Hepatocyte (in vitro differentiated cells): Measurements from ENCODE around the gene NSMF. TPM values are rescaled to one million over a fixed set of nuclear protein-coding genes. Genes with fewer than 3 reads are reported as not detected.

ENCODE experiments used
- DNase-seq: peaks from one replicate; pipeline ENCODE4 v3.0.0-alpha.2; 2016; ENCODE audit warnings: low spot score
- H2AFZ ChIP-seq: fragments of 200-600 bp; sonication (generic); 2 replicates; pipeline ENCODE4 v1.6.0; 2016; ENCODE audit warnings: antibody characterized with exemption, mild to moderate bottlenecking
- H3K27ac ChIP-seq: fragments of 200-600 bp; sonication (generic); 2 replicates; pipeline ENCODE4 v1.5.1; 2016; ENCODE audit warnings: mild to moderate bottlenecking
- H3K27me3 ChIP-seq: fragments of 200-600 bp; sonication (generic); 2 replicates; pipeline ENCODE4 v1.6.1; 2016
- H3K36me3 ChIP-seq: fragments of 200-600 bp; sonication (generic); replicated peaks from 2 replicates; pipeline ENCODE4 v1.5.1; 2016; ENCODE audit warnings: low read depth; ENCODE audit not compliant: insufficient read depth
- H3K4me1 ChIP-seq: fragments of 200-600 bp; sonication (generic); 2 replicates; pipeline ENCODE4 v1.5.1; 2016; ENCODE audit warnings: mild to moderate bottlenecking, moderate library complexity; ENCODE audit not compliant: insufficient read depth
- H3K4me2 ChIP-seq: fragments of 200-600 bp; sonication (generic); 2 replicates; pipeline ENCODE4 v1.6.0; 2016
- H3K4me3 ChIP-seq: fragments of 200-600 bp; sonication (generic); 2 replicates; pipeline ENCODE4 v1.5.1; 2016; ENCODE audit warnings: mild to moderate bottlenecking
- H3K79me2 ChIP-seq: fragments of 200-600 bp; sonication (generic); 2 replicates; pipeline ENCODE4 v1.6.0; 2017; ENCODE audit warnings: mild to moderate bottlenecking
- H3K9me2 ChIP-seq: fragments of 200-600 bp; sonication (generic); replicated peaks from 2 replicates; pipeline ENCODE4 v1.6.0; 2017; ENCODE audit warnings: mild to moderate bottlenecking; ENCODE audit not compliant: insufficient read depth
- H3K9me3 ChIP-seq: fragments of 200-600 bp; sonication (generic); 2 replicates; pipeline ENCODE4 v1.5.1; 2016; ENCODE audit warnings: low read depth, mild to moderate bottlenecking
- H4K20me1 ChIP-seq: fragments of 200-600 bp; sonication (generic); 2 replicates; pipeline ENCODE4 v1.6.0; 2016; ENCODE audit warnings: mild to moderate bottlenecking; ENCODE audit not compliant: insufficient read depth, poor library complexity, severe bottlenecking
- EZH2 ChIP-seq: fragments of 200-600 bp; sonication (generic); IDR thresholded peaks from 2 replicates; pipeline ENCODE4 v1.6.1; 2016; ENCODE audit warnings: antibody characterized with exemption, mild to moderate bottlenecking, borderline replicate concordance
- EZH2phosphoT487 ChIP-seq: fragments of 200-600 bp; sonication (generic); IDR thresholded peaks from one replicate; pipeline ENCODE4 v1.6.1; 2018; ENCODE audit warnings: antibody characterized with exemption, mild to moderate bottlenecking, low read depth, moderate library complexity; ENCODE audit not compliant: unreplicated experiment, severe bottlenecking
- WGBS: methylation state at CpG from one replicate; pipeline ENCODE4 v1.1.6; 2016; ENCODE audit warnings: low lambda C conversion rate; ENCODE audit errors: missing lambda C conversion rate; 5-methylcytosine and 5-hydroxymethylcytosine counted together
- polyA plus RNA-seq: library from polyadenylated mRNA; unstranded; fragments of >200 nt; fragmentation: Nextera tagmentation; extraction: Ambion mirVana; gene quantifications from 2 replicates; pipeline ENCODE4 v1.2.1, GENCODE V29; 2016
- total RNA-seq: library from RNA; depleted of rRNA; stranded (reverse); fragments of >200 nt; gene quantifications from 2 replicates; pipeline ENCODE4 v1.2.3, GENCODE V29; 2014
- TF ChIP-seq, protein P1 (sequence below): fragments of 200-600 bp; sonication (generic); IDR thresholded peaks from 2 replicates; pipeline ENCODE4 v1.5.1; 2016; ENCODE audit warnings: antibody characterized with exemption, mild to moderate bottlenecking; ENCODE audit not compliant: poor library complexity

NSMF gene
- total and polyA plus RNA-seq, 2 experiments from 2014 or later, result 39.5 to 51.6 TPM

DNA sequence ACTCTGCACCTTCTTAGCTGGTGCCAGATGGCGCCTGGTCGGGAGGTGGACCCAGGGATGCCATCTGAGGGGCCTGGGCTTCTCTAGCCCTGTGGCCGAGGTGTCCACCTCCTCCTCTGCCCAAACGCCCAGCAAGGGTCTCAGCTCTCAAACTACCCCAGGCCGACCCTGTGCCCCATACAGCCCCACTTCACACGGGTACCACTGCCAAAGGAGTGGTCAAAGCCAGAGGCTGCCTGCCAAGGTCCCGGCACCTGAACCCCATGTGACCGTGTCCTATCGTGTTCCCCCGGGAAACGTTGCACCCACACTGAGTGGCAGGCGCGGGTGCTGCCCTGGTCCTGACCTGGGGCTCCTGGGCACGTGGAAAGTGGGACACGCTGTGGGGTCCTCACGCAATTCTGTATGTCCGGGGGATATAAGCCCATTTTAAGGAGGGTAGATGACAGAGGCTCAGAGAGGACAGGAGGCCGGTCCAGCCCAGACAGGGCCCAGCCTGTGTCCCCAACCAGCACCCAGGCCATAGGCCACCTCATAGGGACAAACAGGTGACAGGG lies 19.9 kb downstream of the NSMF start:
- no peak overlapping the region for H3K4me3 ChIP-seq
- no peaks in the 10 kb centered on the region for H4K20me1 ChIP-seq
- H3K79me2 ChIP-seq, result no peaks in the 10 kb centered on the region
- H3K4me2 ChIP-seq, result no peak overlapping the region
- peaks cover 5% of the 10 kb centered on the region for H3K4me1 ChIP-seq
- no peaks in the 10 kb centered on the region for H3K9me3 ChIP-seq
- TF ChIP-seq, protein P1, sequence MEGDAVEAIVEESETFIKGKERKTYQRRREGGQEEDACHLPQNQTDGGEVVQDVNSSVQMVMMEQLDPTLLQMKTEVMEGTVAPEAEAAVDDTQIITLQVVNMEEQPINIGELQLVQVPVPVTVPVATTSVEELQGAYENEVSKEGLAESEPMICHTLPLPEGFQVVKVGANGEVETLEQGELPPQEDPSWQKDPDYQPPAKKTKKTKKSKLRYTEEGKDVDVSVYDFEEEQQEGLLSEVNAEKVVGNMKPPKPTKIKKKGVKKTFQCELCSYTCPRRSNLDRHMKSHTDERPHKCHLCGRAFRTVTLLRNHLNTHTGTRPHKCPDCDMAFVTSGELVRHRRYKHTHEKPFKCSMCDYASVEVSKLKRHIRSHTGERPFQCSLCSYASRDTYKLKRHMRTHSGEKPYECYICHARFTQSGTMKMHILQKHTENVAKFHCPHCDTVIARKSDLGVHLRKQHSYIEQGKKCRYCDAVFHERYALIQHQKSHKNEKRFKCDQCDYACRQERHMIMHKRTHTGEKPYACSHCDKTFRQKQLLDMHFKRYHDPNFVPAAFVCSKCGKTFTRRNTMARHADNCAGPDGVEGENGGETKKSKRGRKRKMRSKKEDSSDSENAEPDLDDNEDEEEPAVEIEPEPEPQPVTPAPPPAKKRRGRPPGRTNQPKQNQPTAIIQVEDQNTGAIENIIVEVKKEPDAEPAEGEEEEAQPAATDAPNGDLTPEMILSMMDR, result no peak
- TF ChIP-seq EZH2 (no peak), EZH2phosphoT487 (no peak)
- H3K36me3 ChIP-seq, result no peaks in the 10 kb centered on the region
- H3K27me3 ChIP-seq, result no peaks in the 10 kb centered on the region
- no peak for DNase-seq
- H3K27ac ChIP-seq, result no peak overlapping the region
- no peaks in the 10 kb centered on the region for H3K9me2 ChIP-seq
- no peak overlapping the region for H2AFZ ChIP-seq
- 89% methylated on average over 18 of the region's 18 CpGs for WGBS

DNA sequence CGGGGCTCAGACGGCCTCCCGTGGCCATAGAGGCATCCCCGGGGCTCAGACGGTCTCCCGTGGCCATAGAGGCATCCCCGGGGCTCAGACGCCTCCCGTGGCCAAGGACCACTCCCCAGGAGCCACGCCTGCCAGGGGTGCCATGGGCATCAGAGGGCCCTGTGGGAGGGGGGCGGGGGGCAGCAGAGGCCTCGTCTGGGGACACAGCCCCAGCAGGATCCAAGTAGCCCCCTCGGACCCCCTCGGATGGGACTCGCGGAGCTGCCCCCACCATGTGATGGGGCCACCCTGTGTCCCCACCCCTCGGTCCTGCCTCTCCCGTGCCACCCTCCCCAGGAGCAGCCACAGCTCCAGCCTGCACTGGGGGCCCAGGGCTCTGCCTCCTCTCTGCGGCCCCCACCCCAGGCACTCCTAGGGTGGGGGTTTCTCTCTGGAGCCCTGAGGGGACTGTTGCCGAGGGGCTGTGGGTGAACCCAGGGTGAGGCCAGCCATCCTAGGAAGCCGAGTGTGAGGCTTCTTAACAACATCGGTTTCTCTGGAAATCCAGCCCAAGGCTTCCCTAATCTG lies 20.5 kb downstream of the NSMF start:
- Histone ChIP-seq H3K36me3 (no peaks in the 10 kb centered on the region), H4K20me1 (no peaks in the 10 kb centered on the region), H3K4me1 (peaks cover 5% of the 10 kb centered on the region), H3K27ac (no peak overlapping the region), H3K9me3 (no peaks in the 10 kb centered on the region), H3K79me2 (no peaks in the 10 kb centered on the region), H2AFZ (no peak overlapping the region), H3K4me3 (no peak overlapping the region), H3K9me2 (no peaks in the 10 kb centered on the region), H3K4me2 (no peak overlapping the region), H3K27me3 (no peaks in the 10 kb centered on the region)
- WGBS, result 96% methylated on average over 14 of the region's 22 CpGs
- TF ChIP-seq, protein P1, result no peak
- TF ChIP-seq EZH2phosphoT487 (no peak), EZH2 (no peak)
- DNase-seq, result no peak

DNA sequence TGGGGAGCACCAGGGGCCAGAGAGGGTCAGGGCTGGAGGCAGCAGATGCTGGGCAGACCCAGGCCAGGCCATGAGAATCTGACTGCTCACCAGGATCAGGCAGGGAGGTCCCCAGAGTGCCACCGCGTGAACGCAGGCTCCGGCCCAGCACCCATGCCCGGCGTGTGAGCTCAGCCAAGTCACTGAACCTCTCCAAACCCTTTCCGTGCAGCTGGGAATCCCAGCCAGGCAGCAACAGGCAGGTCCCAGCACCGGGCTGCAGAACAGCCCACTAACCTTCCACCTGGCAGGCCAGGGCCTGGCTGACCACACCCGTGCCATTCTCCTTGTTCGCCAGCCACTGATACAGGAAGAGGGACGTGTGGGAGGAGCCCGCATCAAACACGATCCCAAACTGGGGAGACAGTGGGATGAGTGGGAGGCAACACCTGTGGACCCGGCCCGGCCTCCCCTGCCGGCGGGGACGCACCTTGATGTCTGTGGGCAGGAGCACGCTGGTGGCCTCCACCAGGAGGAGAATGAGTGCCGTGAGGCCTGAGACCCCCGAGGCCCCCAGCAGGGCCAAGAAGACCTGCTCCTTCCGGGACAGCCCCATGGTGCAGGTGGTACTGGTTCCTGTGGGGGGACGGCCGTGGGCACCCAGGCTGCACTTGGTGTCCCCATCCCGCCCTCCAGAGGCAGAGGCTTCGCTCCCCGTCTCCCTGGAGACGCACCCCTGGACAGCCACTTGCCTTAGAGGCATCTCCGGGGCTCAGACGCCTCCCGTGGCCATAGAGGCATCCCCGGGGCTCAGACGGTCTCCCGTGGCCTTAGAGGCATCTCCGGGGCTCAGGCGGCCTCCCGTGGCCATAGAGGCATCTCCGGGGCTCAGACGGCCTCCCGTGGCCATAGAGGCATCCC lies 21.2 kb downstream of the NSMF start:
- no peaks in the 10 kb centered on the region for H3K79me2 ChIP-seq
- no peak overlapping the region for H3K27ac ChIP-seq
- TF ChIP-seq EZH2phosphoT487 (no peak), EZH2 (no peak)
- TF ChIP-seq, protein P1, result no peak
- no peaks in the 10 kb centered on the region for H3K9me3 ChIP-seq
- H3K27me3 ChIP-seq, result no peaks in the 10 kb centered on the region
- no peaks in the 10 kb centered on the region for H3K36me3 ChIP-seq
- H3K4me2 ChIP-seq, result no peak overlapping the region
- 91% methylated on average over 34 of the region's 40 CpGs for WGBS
- H3K9me2 ChIP-seq, result no peaks in the 10 kb centered on the region
- H4K20me1 ChIP-seq, result no peaks in the 10 kb centered on the region
- H3K4me3 ChIP-seq, result no peak overlapping the region
- H3K4me1 ChIP-seq, result peaks cover 5% of the 10 kb centered on the region
- H2AFZ ChIP-seq, result no peak overlapping the region
- DNase-seq, result no peak
